CD8-positive, alpha-beta memory T cell (primary cell): ENCODE data around the gene GPATCH2L. TPM values are rescaled to one million over a fixed set of nuclear protein-coding genes. Genes with fewer than 3 reads are reported as not detected.

Experiments
- CTCF ChIA-PET: fragments of 350-600 bp; sonication (Branson Sonifier 250); formaldehyde crosslinking; loops from one replicate; lab custom pipeline; 2021; ENCODE audit warnings: antibody characterized with exemption; lab: Charles Lee
- POLR2A ChIA-PET: fragments of 350-600 bp; sonication (Branson Sonifier 250); formaldehyde crosslinking; loops from one replicate; lab custom pipeline; 2021; ENCODE audit warnings: antibody characterized with exemption; lab: Charles Lee
- DNase-seq, 5 donors: peaks; one replicate each; pipeline versions ENCODE4 v3.0.0 to v3.0.0-alpha.2; 2020 to 2022; ENCODE audit warnings: mixed read lengths in 1 of 5
- H3K27ac ChIP-seq: one replicate; pipeline ENCODE4 v1.7.0; 2013; ENCODE audit warnings: low read depth, mild to moderate bottlenecking, low read length, moderate library complexity
- H3K27me3 ChIP-seq: 2 replicates; pipeline ENCODE4 v1.7.0; 2013; ENCODE audit warnings: low read length, mild to moderate bottlenecking; ENCODE audit not compliant: insufficient read depth, poor library complexity, severe bottlenecking
- H3K36me3 ChIP-seq: 2 replicates; pipeline ENCODE4 v1.7.0; 2013; ENCODE audit warnings: mild to moderate bottlenecking, low read length, moderate library complexity; ENCODE audit not compliant: insufficient read depth
- H3K4me1 ChIP-seq: 2 replicates; pipeline ENCODE4 v1.7.0; 2013; ENCODE audit warnings: mild to moderate bottlenecking, low read length, moderate library complexity; ENCODE audit not compliant: insufficient read depth
- H3K4me3 ChIP-seq: 2 replicates; pipeline ENCODE4 v1.7.0; 2013; ENCODE audit warnings: mild to moderate bottlenecking, low read length
- H3K9me3 ChIP-seq: 2 replicates; pipeline ENCODE4 v1.7.0; 2013; ENCODE audit warnings: mild to moderate bottlenecking, low read length
- H3K27ac Mint-ChIP-seq, 8 donors: one replicate each; pipeline ENCODE4 v1.8.0; 2020 to 2021; ENCODE audit warnings: mixed read lengths in 8 of 8, mild to moderate bottlenecking in 6 of 8, inconsistent platforms in 3 of 8, moderate library complexity in 3 of 8
- H3K27me3 Mint-ChIP-seq, 2 donors: one replicate each; pipeline ENCODE4 v1.8.0; 2020 to 2021; ENCODE audit warnings: mixed read lengths in 2 of 2, mild to moderate bottlenecking in 1 of 2, moderate library complexity in 1 of 2
- H3K36me3 Mint-ChIP-seq, 3 donors: one replicate each; pipeline ENCODE4 v1.8.0; 2020 to 2021; ENCODE audit warnings: mixed read lengths in 3 of 3, inconsistent platforms in 1 of 3, mild to moderate bottlenecking in 1 of 3
- H3K4me1 Mint-ChIP-seq, 3 donors: one replicate each; pipeline ENCODE4 v1.8.0; 2020 to 2021; ENCODE audit warnings: mixed read lengths in 3 of 3, inconsistent platforms in 1 of 3, mild to moderate bottlenecking in 1 of 3
- H3K4me3 Mint-ChIP-seq, 7 donors: one replicate each; pipeline ENCODE4 v1.8.0; 2020 to 2021; ENCODE audit warnings: mixed read lengths in 7 of 7, mild to moderate bottlenecking in 6 of 7, moderate library complexity in 4 of 7, inconsistent platforms in 2 of 7
- H3K9me3 Mint-ChIP-seq, 5 donors: one replicate each; pipeline ENCODE4 v1.8.0; 2020 to 2022; ENCODE audit warnings: mixed read lengths in 5 of 5, mild to moderate bottlenecking in 3 of 5, moderate library complexity in 2 of 5, inconsistent platforms in 1 of 5
- polyA plus RNA-seq: library from polyadenylated mRNA; unstranded; fragments of 300-500 nt; fragmentation: Illumina TruSeq; gene quantifications from one replicate; pipeline ENCODE4 v1.2.3, GENCODE V29; 2021
- total RNA-seq, 2 experiments: library from RNA; stranded (reverse); gene quantifications; one replicate each; pipeline ENCODE4 v1.2.3, GENCODE V29; 2021

The GPATCH2L gene
- total and polyA plus RNA-seq, 3 experiments from 2014 or later, result 8.3 to 41.9 (median 36.0) TPM

- no peaks in the 10 kb centered on the region for H3K27me3 ChIP-seq
- H3K27me3 Mint-ChIP-seq, result peaks cover 11 to 42% of the 10 kb centered on the region in 2 donors
- H3K27ac ChIP-seq, result peak overlapping the region; percentile 62
- H3K4me3 ChIP-seq, result no peak overlapping the region
- no peaks in the 10 kb centered on the region for H3K4me1 ChIP-seq
- DNase-seq, result no peak
- H3K4me1 Mint-ChIP-seq, result no peaks in the 10 kb centered on the region
- H3K36me3 Mint-ChIP-seq, result peaks cover 0 to 5% (median 0%) of the 10 kb centered on the region in 3 donors
- no peaks in the 10 kb centered on the region for H3K9me3 Mint-ChIP-seq
- no peak overlapping the region for H3K27ac Mint-ChIP-seq
- POLR2A ChIA-PET, result no interaction called here
- no peaks in the 10 kb centered on the region for H3K9me3 ChIP-seq
- H3K4me3 Mint-ChIP-seq, result no peak overlapping the region
- H3K36me3 ChIP-seq, result no peaks in the 10 kb centered on the region
- CTCF ChIA-PET, result no interaction called here
Observed at GRCh38 chr14:76257111-76257803, 105.5 kb downstream of the GPATCH2L start.

GRCh38 chr14:76257842-76258397 is 106.2 kb downstream of the GPATCH2L start:
- no peaks in the 10 kb centered on the region for H3K4me1 Mint-ChIP-seq
- no peak overlapping the region for H3K4me3 Mint-ChIP-seq
- H3K9me3 Mint-ChIP-seq, result no peaks in the 10 kb centered on the region
- CTCF ChIA-PET, result no interaction called here
- no peaks in the 10 kb centered on the region for H3K36me3 ChIP-seq
- H3K36me3 Mint-ChIP-seq, result peaks cover 0 to 5% (median 0%) of the 10 kb centered on the region in 3 donors
- H3K4me3 ChIP-seq, result no peak overlapping the region
- H3K27me3 Mint-ChIP-seq, result peaks cover 9 to 44% of the 10 kb centered on the region in 2 donors
- no peaks in the 10 kb centered on the region for H3K9me3 ChIP-seq
- peak overlapping the region; percentile 62 for H3K27ac ChIP-seq
- no peak overlapping the region for H3K27ac Mint-ChIP-seq
- H3K4me1 ChIP-seq, result no peaks in the 10 kb centered on the region
- no peaks in the 10 kb centered on the region for H3K27me3 ChIP-seq
- DNase-seq, result no peak
- POLR2A ChIA-PET, result no interaction called here

- POLR2A ChIA-PET, result no interaction called here
- H3K4me3 ChIP-seq, result no peak overlapping the region
- no peaks in the 10 kb centered on the region for H3K36me3 ChIP-seq
- H3K9me3 Mint-ChIP-seq, result peaks cover 0 to 3% (median 0%) of the 10 kb centered on the region in 5 donors
- H3K4me3 Mint-ChIP-seq, result no peak overlapping the region
- peak overlapping the region in 1 of 8 donors; percentile 55 for H3K27ac Mint-ChIP-seq
- DNase-seq, result no peak
- H3K27me3 Mint-ChIP-seq, result peaks cover 9 to 47% of the 10 kb centered on the region in 2 donors
- no peaks in the 10 kb centered on the region for H3K4me1 Mint-ChIP-seq
- H3K27me3 ChIP-seq, result no peaks in the 10 kb centered on the region
- H3K4me1 ChIP-seq, result no peaks in the 10 kb centered on the region
- H3K27ac ChIP-seq, result peak overlapping the region; percentile 53
- CTCF ChIA-PET, result no interaction called here
- H3K9me3 ChIP-seq, result no peaks in the 10 kb centered on the region
- H3K36me3 Mint-ChIP-seq, result peaks cover 0 to 12% (median 0%) of the 10 kb centered on the region in 3 donors
Observed at GRCh38 chr14:76259029-76259735, 107.5 kb downstream of the GPATCH2L start.

- peaks cover 0 to 3% (median 0%) of the 10 kb centered on the region in 5 donors for H3K9me3 Mint-ChIP-seq
- Histone ChIP-seq H3K36me3 (no peaks in the 10 kb centered on the region), H3K27me3 (no peaks in the 10 kb centered on the region), H3K4me3 (no peak overlapping the region), H3K9me3 (no peaks in the 10 kb centered on the region), H3K4me1 (no peaks in the 10 kb centered on the region), H3K27ac (no peak overlapping the region)
- H3K36me3 Mint-ChIP-seq, result peaks cover 0 to 12% (median 0%) of the 10 kb centered on the region in 3 donors
- no peak for DNase-seq
- no peak overlapping the region for H3K27ac Mint-ChIP-seq
- no peaks in the 10 kb centered on the region for H3K4me1 Mint-ChIP-seq
- ChIA-PET CTCF (no interaction called here), POLR2A (no interaction called here)
- peaks cover 12 to 54% of the 10 kb centered on the region in 2 donors for H3K27me3 Mint-ChIP-seq
- no peak overlapping the region for H3K4me3 Mint-ChIP-seq
Observed at GRCh38 chr14:76260749-76261148, 109.0 kb downstream of the GPATCH2L start.

GRCh38 chr14:76261371-76261811 is 109.7 kb downstream of the GPATCH2L start:
- no peaks in the 10 kb centered on the region for H3K4me1 Mint-ChIP-seq
- peaks cover 0 to 3% (median 0%) of the 10 kb centered on the region in 5 donors for H3K9me3 Mint-ChIP-seq
- Histone ChIP-seq H3K27me3 (no peaks in the 10 kb centered on the region), H3K4me3 (no peak overlapping the region), H3K4me1 (no peaks in the 10 kb centered on the region), H3K9me3 (no peaks in the 10 kb centered on the region), H3K27ac (no peak overlapping the region), H3K36me3 (no peaks in the 10 kb centered on the region)
- no peak overlapping the region for H3K4me3 Mint-ChIP-seq
- peaks cover 13 to 55% of the 10 kb centered on the region in 2 donors for H3K27me3 Mint-ChIP-seq
- DNase-seq, result no peak
- ChIA-PET CTCF (no interaction called here), POLR2A (no interaction called here)
- peaks cover 0 to 12% (median 0%) of the 10 kb centered on the region in 3 donors for H3K36me3 Mint-ChIP-seq
- H3K27ac Mint-ChIP-seq, result peak overlapping the region in 1 of 8 donors; percentile 31

GRCh38 chr14:76262641-76263040 is 110.9 kb downstream of the GPATCH2L start:
- Histone ChIP-seq H3K4me3 (no peak overlapping the region), H3K9me3 (no peaks in the 10 kb centered on the region), H3K36me3 (no peaks in the 10 kb centered on the region), H3K27ac (no peak overlapping the region), H3K4me1 (no peaks in the 10 kb centered on the region), H3K27me3 (no peaks in the 10 kb centered on the region)
- H3K27ac Mint-ChIP-seq, result no peak overlapping the region
- peaks cover 0 to 3% (median 0%) of the 10 kb centered on the region in 5 donors for H3K9me3 Mint-ChIP-seq
- peaks cover 12 to 56% of the 10 kb centered on the region in 2 donors for H3K27me3 Mint-ChIP-seq
- no peak overlapping the region for H3K4me3 Mint-ChIP-seq
- H3K36me3 Mint-ChIP-seq, result peaks cover 0 to 10% (median 0%) of the 10 kb centered on the region in 3 donors
- peaks cover 0 to 6% (median 0%) of the 10 kb centered on the region in 3 donors for H3K4me1 Mint-ChIP-seq
- DNase-seq, result no peak
- ChIA-PET CTCF (no interaction called here), POLR2A (no interaction called here)
